Measurements from ENCODE around the gene GIPR. TPM values are rescaled to one million over a fixed set of nuclear protein-coding genes. Genes with fewer than 3 reads are reported as not detected.
"Not testable (repeated sequence)": the region's sequence is repeated elsewhere in the genome, so short reads cannot be mapped to it uniquely, and the experiment has no call there.

The GIPR gene
- total RNA-seq, 1 donor from 2014 or later: 3.4 TPM

DNA sequence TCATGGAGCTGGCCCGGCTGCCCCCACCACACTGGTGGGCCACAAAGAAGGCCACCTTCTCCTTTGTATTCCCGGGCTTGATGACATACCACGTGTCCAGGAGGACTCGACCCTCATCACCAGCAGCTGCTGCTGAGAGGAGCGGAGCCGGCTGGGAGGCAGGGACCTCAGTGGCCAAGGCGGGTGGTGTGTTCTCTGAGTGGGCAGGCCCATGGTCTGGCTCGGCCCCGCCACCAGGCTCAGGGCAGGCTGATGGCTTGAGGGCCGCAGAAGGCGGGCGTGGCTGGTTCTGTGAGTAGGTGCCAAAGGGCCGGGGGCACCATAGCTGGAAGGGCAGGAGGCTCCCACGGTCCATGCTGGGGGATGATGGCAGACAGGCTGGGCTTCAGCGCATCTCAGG lies 45.1 kb downstream of the GIPR start:
- Histone ChIP-seq H3K27me3 (no peaks in the 10 kb centered on the region), H3K27ac (no peak overlapping the region), H3K4me3 (no peak overlapping the region), H3K9me3 (no peaks in the 10 kb centered on the region), H3K4me1 (peaks cover 14% of the 10 kb centered on the region), H3K36me3 (peaks cover 0 to 22% of the 10 kb centered on the region in 2 donors)
- no peak for DNase-seq (ENCODE audit: extremely low spot score in 2 of 2)
- TF ChIP-seq CTCF (IDR thresholded peaks at IDR 0.05) (no peak), POLR2AphosphoS5 (IDR thresholded peaks at IDR 0.05; ENCODE audit: insufficient read depth in 1 of 2, low read depth in 1 of 2) (no peak), POLR2A (IDR thresholded peaks at IDR 0.05) (no peak)
- intact Hi-C loops (cut with DNase I): no loop called here

DNA sequence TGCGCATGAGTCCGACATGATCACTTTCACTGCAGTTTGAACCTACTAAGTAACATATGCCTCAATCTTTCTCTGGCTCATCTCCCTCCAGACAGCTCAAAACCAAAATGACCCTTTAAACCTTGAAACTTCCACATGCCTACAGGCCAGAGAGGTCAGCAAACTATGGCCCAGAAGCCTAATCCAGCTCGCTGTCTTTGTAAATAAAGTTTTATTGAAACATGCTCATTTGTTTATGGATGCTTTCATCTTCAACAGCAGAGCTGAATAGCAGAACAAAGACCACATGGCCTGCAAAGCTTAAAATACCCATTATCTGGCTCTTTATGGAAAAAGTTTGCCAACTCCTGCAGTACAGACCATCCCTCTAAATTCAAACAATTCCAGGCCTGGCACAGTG lies 47.1 kb downstream of the GIPR start:
- TF ChIP-seq POLR2A (IDR thresholded peaks at IDR 0.05): no peak
- no peaks in the 10 kb centered on the region for H3K9me3 ChIP-seq
- intact Hi-C loops (cut with DNase I): no loop called here
- DNase-seq (ENCODE audit: extremely low spot score in 2 of 2): no peak
- no peaks in the 10 kb centered on the region for H3K27me3 ChIP-seq
- H3K27ac ChIP-seq: no peak overlapping the region
- H3K4me1 ChIP-seq: peaks cover 17% of the 10 kb centered on the region
- peaks cover 0 to 22% of the 10 kb centered on the region in 2 donors for H3K36me3 ChIP-seq
- H3K4me3 ChIP-seq: no peak overlapping the region

DNA sequence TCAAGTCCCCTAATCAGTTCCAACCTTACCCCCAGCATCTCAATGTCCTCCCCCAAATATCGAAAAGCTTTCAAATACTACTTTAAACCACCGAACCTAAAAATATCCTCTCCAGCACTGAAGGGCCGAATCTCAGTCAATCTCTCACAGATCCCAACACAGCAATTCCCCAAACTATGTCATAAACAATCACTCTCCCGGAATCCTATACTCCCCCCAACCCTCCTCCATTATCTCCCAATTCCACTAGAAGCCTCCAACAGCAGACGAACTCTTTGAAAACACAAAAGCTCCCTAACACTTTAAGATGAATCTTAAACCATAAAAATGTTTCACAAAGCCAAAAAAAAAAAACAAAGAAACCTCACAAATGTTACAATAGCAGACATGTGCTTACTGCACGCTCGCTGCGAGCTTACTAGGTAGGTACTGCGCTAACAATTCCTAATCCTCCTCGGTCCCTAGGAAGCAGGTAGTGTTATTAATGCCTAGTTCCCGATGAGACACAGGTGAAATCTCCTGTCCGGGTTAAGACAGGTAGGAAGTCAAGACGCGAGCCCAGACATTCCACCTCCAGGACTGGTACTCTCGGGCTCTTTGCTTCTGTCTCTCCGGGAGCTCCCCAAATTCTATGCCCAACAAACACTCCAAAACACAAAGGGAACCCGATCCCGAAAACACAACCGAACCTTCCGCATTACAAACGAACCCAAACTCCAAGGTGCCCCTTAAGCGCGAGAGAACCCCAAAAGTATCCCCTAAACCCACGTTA lies 48.5 kb downstream of the GIPR start:
- Histone ChIP-seq H3K4me3 (peak overlapping the region; percentile 58 to 65), H3K9me3 (no peaks in the 10 kb centered on the region), H3K4me1 (peaks cover 17% of the 10 kb centered on the region), H3K27me3 (no peaks in the 10 kb centered on the region), H3K36me3 (peaks cover 0 to 17% of the 10 kb centered on the region in 2 donors), H3K27ac (peak overlapping the region; percentile 90)
- DNase-seq (ENCODE audit: extremely low spot score in 2 of 2): peak in 1 of 2 donors; percentile 92
- no peak for TF ChIP-seq POLR2AphosphoS5 (IDR thresholded peaks at IDR 0.05; ENCODE audit: insufficient read depth in 1 of 2, low read depth in 1 of 2)
- no peak for TF ChIP-seq POLR2A (IDR thresholded peaks at IDR 0.05)
- TF ChIP-seq CTCF (IDR thresholded peaks at IDR 0.05): no peak
- intact Hi-C loops (cut with DNase I): no loop called here

DNA sequence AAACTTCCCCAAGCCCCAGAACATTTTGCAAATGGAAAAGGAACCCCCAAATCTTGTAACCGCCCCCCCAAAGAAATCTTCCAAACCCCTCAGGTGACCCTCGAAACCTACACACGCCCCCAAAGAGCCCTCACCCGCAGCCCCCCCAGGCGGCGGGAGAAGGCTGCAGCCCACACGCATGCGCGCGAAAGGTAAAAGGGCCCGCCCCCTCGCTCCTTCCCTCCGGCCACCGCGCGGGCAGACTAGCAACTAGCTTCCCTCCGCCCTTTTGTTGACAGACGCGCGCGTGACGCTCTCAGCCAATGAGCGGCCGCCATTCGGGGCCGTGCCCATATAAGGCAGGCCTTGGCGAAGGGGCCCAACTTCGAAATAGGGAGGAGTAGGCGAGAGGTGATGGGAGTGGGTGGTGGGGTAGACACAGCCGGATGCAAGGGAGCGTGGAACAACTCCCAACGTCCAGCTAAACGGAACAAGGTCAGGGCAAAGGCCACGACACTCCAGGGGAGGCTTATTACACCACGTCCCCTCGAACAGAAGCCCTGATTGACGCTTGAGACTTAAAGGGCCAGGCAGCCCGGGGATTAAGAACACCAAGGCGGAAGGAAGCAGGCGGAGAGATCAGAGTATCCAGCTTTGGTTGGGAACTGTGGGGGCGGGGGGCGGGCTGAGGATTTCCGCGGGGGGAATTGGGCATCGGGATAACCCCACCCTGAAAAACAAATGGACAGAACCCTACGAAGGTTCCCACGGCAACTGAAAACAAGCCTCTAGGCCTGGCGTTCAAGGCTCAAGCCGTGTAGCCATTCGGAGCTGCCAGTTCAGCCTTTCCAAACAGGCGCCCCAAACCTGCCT lies 49.3 kb downstream of the GIPR start:
- Histone ChIP-seq H3K36me3 (peaks cover 0 to 9% of the 10 kb centered on the region in 2 donors), H3K9me3 (no peaks in the 10 kb centered on the region), H3K4me3 (peak overlapping the region; percentile 58 to 65), H3K4me1 (peaks cover 25% of the 10 kb centered on the region), H3K27me3 (no peaks in the 10 kb centered on the region), H3K27ac (peak overlapping the region; percentile 90)
- intact Hi-C loops (cut with DNase I): no loop called here
- peak; percentile 97 to 98 for TF ChIP-seq POLR2AphosphoS5 (IDR thresholded peaks at IDR 0.05; ENCODE audit: insufficient read depth in 1 of 2, low read depth in 1 of 2)
- peak in 1 of 3 experiments; percentile 13 for TF ChIP-seq CTCF (IDR thresholded peaks at IDR 0.05)
- peak in 1 of 2 donors; percentile 14 for TF ChIP-seq POLR2A (IDR thresholded peaks at IDR 0.05)
- DNase-seq (ENCODE audit: extremely low spot score in 2 of 2): peak; percentile 100

- H3K4me3 ChIP-seq: peak overlapping the region; percentile 58 to 65
- peaks cover 0 to 5% of the 10 kb centered on the region in 2 donors for H3K36me3 ChIP-seq
- no peak for TF ChIP-seq POLR2A (IDR thresholded peaks at IDR 0.05)
- no peak for TF ChIP-seq POLR2AphosphoS5 (IDR thresholded peaks at IDR 0.05; ENCODE audit: insufficient read depth in 1 of 2, low read depth in 1 of 2)
- no peak for TF ChIP-seq CTCF (IDR thresholded peaks at IDR 0.05)
- H3K9me3 ChIP-seq: no peaks in the 10 kb centered on the region
- H3K27ac ChIP-seq: peak overlapping the region; percentile 90
- no peak for DNase-seq (ENCODE audit: extremely low spot score in 2 of 2)
- no peaks in the 10 kb centered on the region for H3K27me3 ChIP-seq
- intact Hi-C loops (cut with DNase I): no loop called here
- H3K4me1 ChIP-seq: peaks cover 28% of the 10 kb centered on the region
Measured at GRCh38 chr19:45717983-45718650, 50.1 kb downstream of the GIPR start.

DNA sequence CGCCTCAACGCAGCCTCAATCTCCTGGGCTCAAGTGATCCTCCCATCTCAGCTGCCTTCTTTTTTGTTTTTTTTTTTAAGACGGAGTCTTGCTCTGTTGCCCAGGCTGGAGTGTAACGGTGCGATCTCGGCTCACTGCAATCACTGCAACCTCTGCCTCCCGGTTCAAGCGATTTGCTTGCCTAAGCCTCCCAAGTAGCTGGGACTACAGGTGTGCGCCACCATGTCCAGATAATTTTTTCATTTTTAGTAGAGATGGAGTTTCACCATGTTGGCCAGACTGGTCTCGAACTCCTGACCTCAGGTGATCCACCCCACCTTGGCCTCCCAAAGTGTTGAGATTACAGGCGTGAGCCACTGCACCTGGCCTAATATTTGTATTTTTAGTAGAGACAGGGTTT lies 52.0 kb downstream of the GIPR start:
- H3K27ac ChIP-seq: peak overlapping the region; percentile 10
- H3K9me3 ChIP-seq; DNase-seq (ENCODE audit: extremely low spot score in 2 of 2); H3K4me3 ChIP-seq; H3K27me3 ChIP-seq; H3K36me3 ChIP-seq; intact Hi-C loops (cut with DNase I): not testable (repeated sequence)
- peaks cover 28% of the 10 kb centered on the region for H3K4me1 ChIP-seq

DNA sequence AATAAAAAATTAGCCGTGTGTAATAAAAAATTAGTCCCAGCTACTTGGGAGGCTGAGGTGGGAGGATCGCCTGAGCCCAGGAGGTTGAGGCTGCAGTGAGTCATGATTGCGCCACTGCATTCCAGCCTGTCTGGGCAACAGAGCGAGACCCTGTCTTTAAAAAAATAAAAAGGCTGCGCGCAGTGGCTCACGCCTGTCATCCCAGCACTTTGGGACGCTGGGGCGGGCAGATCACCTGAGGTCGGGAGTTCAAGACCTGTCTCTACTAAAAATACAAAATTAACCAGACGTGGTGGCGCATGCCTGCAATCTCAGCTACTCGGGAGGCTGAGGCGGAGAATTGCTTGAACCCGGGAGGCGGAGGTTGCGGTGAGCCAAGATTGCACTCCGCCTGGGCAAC lies 60.7 kb downstream of the GIPR start:
- not testable (repeated sequence) for H3K27me3 ChIP-seq, H3K27ac ChIP-seq

More for the DNA sequence above, 60.7 kb downstream of the GIPR start:
- intact Hi-C loops (cut with DNase I); H3K4me3 ChIP-seq; DNase-seq (ENCODE audit: extremely low spot score in 2 of 2); H3K36me3 ChIP-seq; H3K9me3 ChIP-seq: not testable (repeated sequence)
- H3K4me1 ChIP-seq: peaks cover 34% of the 10 kb centered on the region

Measured in vagina (tissue), 2 donors.